DMS153 (cell line): Measurements from ENCODE around the gene IFNL2.
"Not testable (repeated sequence)": the region's sequence is repeated elsewhere in the genome, so short reads cannot be mapped to it uniquely, and the experiment has no call there.

Source experiments
- DNase-seq: peaks from one replicate; lab custom pipeline; 2025; lab: John Stamatoyannopoulos, UW

The IFNL2 gene

GRCh38 chr19:39297931-39298634, 29.9 kb downstream of the IFNL2 start:
- no peak for DNase-seq

GRCh38 chr19:39299404-39299803, 31.2 kb downstream of the IFNL2 start:
- DNase-seq: no peak

GRCh38 chr19:39299832-39300231, 31.6 kb downstream of the IFNL2 start:
- DNase-seq: no peak

GRCh38 chr19:39301021-39301420, 32.8 kb downstream of the IFNL2 start:
- no peak for DNase-seq

GRCh38 chr19:39301562-39301961, 33.4 kb downstream of the IFNL2 start:
- no peak for DNase-seq

- no peak for DNase-seq
Measured at GRCh38 chr19:39303373-39304184, 35.4 kb downstream of the IFNL2 start.

GRCh38 chr19:39304185-39304513, 36.0 kb downstream of the IFNL2 start:
- DNase-seq: no peak

- no peak for DNase-seq
Measured at GRCh38 chr19:39304701-39305571, 36.7 kb downstream of the IFNL2 start.

- no peak for DNase-seq
Measured at GRCh38 chr19:39306075-39306474, 37.9 kb downstream of the IFNL2 start.

- peak; percentile 12 for DNase-seq
Measured at GRCh38 chr19:39307046-39307821, 39.0 kb downstream of the IFNL2 start.

GRCh38 chr19:39307822-39308530, 39.8 kb downstream of the IFNL2 start:
- DNase-seq: no peak

- DNase-seq: no peak
Measured at GRCh38 chr19:39308531-39309304, 40.5 kb downstream of the IFNL2 start.

GRCh38 chr19:39309305-39309670, 41.1 kb downstream of the IFNL2 start:
- DNase-seq: not testable (repeated sequence)

- DNase-seq: no peak
Measured at GRCh38 chr19:39310558-39311311, 42.5 kb downstream of the IFNL2 start.

- no peak for DNase-seq
Measured at GRCh38 chr19:39314016-39314728, 46.0 kb downstream of the IFNL2 start.

GRCh38 chr19:39315933-39316332, 47.7 kb downstream of the IFNL2 start:
- no peak for DNase-seq

GRCh38 chr19:39316627-39317321, 48.6 kb downstream of the IFNL2 start:
- DNase-seq: no peak

- DNase-seq: no peak
Measured at GRCh38 chr19:39317476-39317875, 49.3 kb downstream of the IFNL2 start.
